Skin epidermis (tissue), 12 donors: ENCODE results near the gene SFT2D3.

Source experiments
- H3K27ac ChIP-seq, 21 experiments: fragments of 200-600 bp; sonication (generic) in 11 of 21; one replicate each; pipeline ENCODE4 v1.5.0; 2020; ENCODE audit warnings: mild to moderate bottlenecking in 3 of 21, inconsistent platforms in 2 of 21, moderate library complexity in 2 of 21
- H3K4me3 ChIP-seq, 7 experiments: fragments of 200-600 bp; sonication (generic) in 2 of 7; one replicate each; pipeline ENCODE4 v1.5.0; 2020; ENCODE audit warnings: inconsistent platforms in 2 of 7, mild to moderate bottlenecking in 2 of 7, moderate library complexity in 1 of 7

SFT2D3 gene

GRCh38 chr2:127703282-127703681, 2.0 kb downstream of the SFT2D3 start:
- Histone ChIP-seq H3K27ac (no peak overlapping the region), H3K4me3 (no peak overlapping the region)

GRCh38 chr2:127704641-127705390, 3.5 kb downstream of the SFT2D3 start:
- H3K4me3 ChIP-seq, result no peak overlapping the region
- H3K27ac ChIP-seq, result peak overlapping the region in 4 of 21 experiments; percentile 2 to 32 (median 26)

GRCh38 chr2:127705391-127706065, 4.2 kb downstream of the SFT2D3 start:
- Histone ChIP-seq H3K4me3 (no peak overlapping the region), H3K27ac (peak overlapping the region in 6 of 21 experiments; percentile 22 to 54 (median 36))

- Histone ChIP-seq H3K4me3 (no peak overlapping the region), H3K27ac (peak overlapping the region in 6 of 21 experiments; percentile 0 to 54 (median 36))
Measured at GRCh38 chr2:127706215-127706990, 5.1 kb downstream of the SFT2D3 start.

GRCh38 chr2:127707890-127708648, 6.8 kb downstream of the SFT2D3 start:
- Histone ChIP-seq H3K4me3 (no peak overlapping the region), H3K27ac (peak overlapping the region in 2 of 21 experiments; percentile 37 to 75)

- no peak overlapping the region for H3K27ac ChIP-seq
- no peak overlapping the region for H3K4me3 ChIP-seq
Measured at GRCh38 chr2:127709336-127709735, 8.0 kb downstream of the SFT2D3 start.

- Histone ChIP-seq H3K27ac (no peak overlapping the region), H3K4me3 (no peak overlapping the region)
Measured at GRCh38 chr2:127712999-127713398, 11.7 kb downstream of the SFT2D3 start.

- Histone ChIP-seq H3K27ac (no peak overlapping the region), H3K4me3 (no peak overlapping the region)
Measured at GRCh38 chr2:127713562-127713961, 12.3 kb downstream of the SFT2D3 start.

- Histone ChIP-seq H3K27ac (no peak overlapping the region), H3K4me3 (no peak overlapping the region)
Measured at GRCh38 chr2:127715778-127716449, 14.6 kb downstream of the SFT2D3 start.

GRCh38 chr2:127718271-127718670, 17.0 kb downstream of the SFT2D3 start:
- no peak overlapping the region for H3K27ac ChIP-seq

GRCh38 chr2:127719301-127720218, 18.3 kb downstream of the SFT2D3 start:
- no peak overlapping the region for H3K27ac ChIP-seq
- no peak overlapping the region for H3K4me3 ChIP-seq

More at GRCh38 chr2:127718271-127718670, 17.0 kb downstream of the SFT2D3 start:
- no peak overlapping the region for H3K4me3 ChIP-seq

GRCh38 chr2:127721311-127721977, 20.1 kb downstream of the SFT2D3 start:
- Histone ChIP-seq H3K4me3 (no peak overlapping the region), H3K27ac (no peak overlapping the region)

- Histone ChIP-seq H3K4me3 (no peak overlapping the region), H3K27ac (no peak overlapping the region)
Measured at GRCh38 chr2:127721978-127722355, 20.7 kb downstream of the SFT2D3 start.

GRCh38 chr2:127722807-127723206, 21.5 kb downstream of the SFT2D3 start:
- no peak overlapping the region for H3K27ac ChIP-seq

GRCh38 chr2:127726158-127726880, 25.0 kb downstream of the SFT2D3 start:
- no peak overlapping the region for H3K27ac ChIP-seq

More at GRCh38 chr2:127722807-127723206, 21.5 kb downstream of the SFT2D3 start:
- no peak overlapping the region for H3K4me3 ChIP-seq

GRCh38 chr2:127733113-127733815, 32.0 kb downstream of the SFT2D3 start:
- H3K27ac ChIP-seq, result no peak overlapping the region
- H3K4me3 ChIP-seq, result no peak overlapping the region

More at GRCh38 chr2:127726158-127726880, 25.0 kb downstream of the SFT2D3 start:
- H3K4me3 ChIP-seq, result no peak overlapping the region
